Gastrocnemius medialis (tissue), 4 donors: ENCODE data around the gene CLDN22. TPM values are rescaled to one million over a fixed set of nuclear protein-coding genes. Genes with fewer than 3 reads are reported as not detected.

Experiments used
- ATAC-seq, 2 donors: fragments of 150-250 bp; one replicate each; pipeline ENCODE4 v1.9.1; 2016
- DNase-seq, 2 donors: peaks; one replicate each; pipeline ENCODE4 v3.0.0-alpha.2; 2019
- H3K27ac ChIP-seq, 4 donors: fragments of 200-600 bp; sonication (generic); 1 replicate in 1 of 4; 2 replicates in 3 of 4; pipeline ENCODE4 v1.5.1; 2016 to 2018; ENCODE audit warnings: mild to moderate bottlenecking in 2 of 4, moderate library complexity in 1 of 4
- H3K27me3 ChIP-seq, 3 donors: fragments of 200-600 bp; sonication (generic) in 2 of 3; 1 replicate in 1 of 3; 2 replicates in 2 of 3; pipeline versions ENCODE4 v1.5.1 to v1.6.0; 2016 to 2019; ENCODE audit warnings: mild to moderate bottlenecking in 1 of 3, moderate library complexity in 1 of 3
- H3K36me3 ChIP-seq, 2 donors: fragments of 200-600 bp; sonication (generic) in 1 of 2; one replicate each; pipeline ENCODE4 v1.5.1; 2017 to 2018
- H3K4me1 ChIP-seq, 2 donors: fragments of 200-600 bp; sonication (generic) in 1 of 2; one replicate each; pipeline ENCODE4 v1.5.1; 2016 to 2017; ENCODE audit warnings: mild to moderate bottlenecking in 2 of 2
- H3K4me3 ChIP-seq, 4 donors: fragments of 200-600 bp; sonication (generic) in 3 of 4; 1 replicate in 1 of 4; 2 replicates in 3 of 4; pipeline ENCODE4 v1.5.1; 2016 to 2019; ENCODE audit warnings: mild to moderate bottlenecking in 2 of 4
- H3K9me3 ChIP-seq, 3 donors: fragments of 200-600 bp; sonication (generic) in 2 of 3; 1 replicate in 1 of 3; 2 replicates in 2 of 3; pipeline ENCODE4 v1.5.1; 2016 to 2019
- CTCF ChIP-seq, 5 experiments: fragments of 450-650 bp in 3 of 5; fragments of 200-600 bp in 2 of 5; sonication (generic) in 2 of 5; IDR thresholded peaks in 4 of 5; conservative IDR thresholded peaks in 1 of 5; 1 replicate in 4 of 5; 2 replicates in 1 of 5; pipeline ENCODE4 v1.5.1; 2016 to 2019; ENCODE audit warnings: antibody characterized with exemption in 5 of 5, mild to moderate bottlenecking in 3 of 5, moderate library complexity in 3 of 5
- POLR2A ChIP-seq, 2 donors: fragments of 450-650 bp; IDR thresholded peaks; one replicate each; pipeline ENCODE4 v1.6.1; 2017; ENCODE audit warnings: antibody characterized with exemption in 2 of 2, mild to moderate bottlenecking in 2 of 2, moderate library complexity in 2 of 2
- in situ Hi-C, 4 donors: fragments of 200-750 bp; cut with MboI; loops; one replicate each; pipeline versions ENCODE4 v1.15.0 to v1.8.0; 2017; ENCODE audit warnings: low sequenced_read_pairs in 4 of 4
- intact Hi-C: fragments of 100-400 bp; cut with DNase I; formaldehyde crosslinking; loops from one replicate; pipeline ENCODE4 v1.15.1; 2023; ENCODE audit warnings: low total_unique reads
- total RNA-seq, 4 donors: library from RNA; depleted of rRNA; stranded (reverse); fragments of >200 nt; gene quantifications; one replicate each; pipeline versions ENCODE4 v1.1.0 to v1.2.3, GENCODE V29; 2016

The CLDN22 gene
- total RNA-seq, result not detected

GRCh38 chr4:183320211-183321059 is at the start of gene CLDN22:
Gene CLDN22 (minus strand): TSS chr4:183320276. CDS start chr4:183320218, 58 bp downstream.
- H3K27me3 ChIP-seq, result no peaks in the 10 kb centered on the region
- no peaks in the 10 kb centered on the region for H3K36me3 ChIP-seq
- H3K4me3 ChIP-seq, result no peak within 1 kb of the TSS
- DNase-seq, result no peak
- in situ Hi-C loops (loop anchor here in 1 of 4 donors (25.0 kb wide), 1 partner anchor 92 kb away; no protein-coding TSS in a partner anchor), intact Hi-C loops (no loop called here)
- no peaks in the 10 kb centered on the region for H3K9me3 ChIP-seq
- TF ChIP-seq POLR2A (IDR thresholded peaks at IDR 0.05), result no peak
- TF ChIP-seq CTCF (IDR thresholded peaks at IDR 0.05 in 4 of 5, conservative IDR thresholded peaks at IDR 0.05 in 1 of 5), result no peak
- H3K4me1 ChIP-seq, result no peaks in the 10 kb centered on the region
- no peak within 1 kb of the TSS for H3K27ac ChIP-seq
- ATAC-seq, result no peak

GRCh38 chr4:183369073-183369472 is 49.0 kb upstream of the CLDN22 start:
- Histone ChIP-seq H3K4me3 (no peak overlapping the region), H3K27me3 (no peaks in the 10 kb centered on the region), H3K9me3 (no peaks in the 10 kb centered on the region), H3K36me3 (no peaks in the 10 kb centered on the region), H3K27ac (no peak overlapping the region), H3K4me1 (no peaks in the 10 kb centered on the region)
- no peak for DNase-seq
- in situ Hi-C loops, result no loop called here
- TF ChIP-seq CTCF (IDR thresholded peaks at IDR 0.05 in 4 of 5, conservative IDR thresholded peaks at IDR 0.05 in 1 of 5), result no peak
- TF ChIP-seq POLR2A (IDR thresholded peaks at IDR 0.05), result no peak
- ATAC-seq, result no peak
- intact Hi-C loops, result no loop called here

GRCh38 chr4:183366206-183366835 is 46.2 kb upstream of the CLDN22 start:
- Histone ChIP-seq H3K27ac (no peak overlapping the region), H3K27me3 (no peaks in the 10 kb centered on the region), H3K36me3 (no peaks in the 10 kb centered on the region), H3K9me3 (no peaks in the 10 kb centered on the region), H3K4me3 (no peak overlapping the region), H3K4me1 (no peaks in the 10 kb centered on the region)
- no peak for TF ChIP-seq POLR2A (IDR thresholded peaks at IDR 0.05)
- TF ChIP-seq CTCF (IDR thresholded peaks at IDR 0.05 in 4 of 5, conservative IDR thresholded peaks at IDR 0.05 in 1 of 5), result no peak
- intact Hi-C loops (no loop called here), in situ Hi-C loops (no loop called here)
- ATAC-seq (no peak), DNase-seq (no peak)

- in situ Hi-C loops, result no loop called here
- H3K27ac ChIP-seq, result no peak overlapping the region
- no peak for ATAC-seq
Observed at GRCh38 chr4:183364025-183364424, 43.9 kb upstream of the CLDN22 start.

More at GRCh38 chr4:183364025-183364424, 43.9 kb upstream of the CLDN22 start:
- DNase-seq, result no peak
- Histone ChIP-seq H3K4me3 (no peak overlapping the region), H3K27me3 (no peaks in the 10 kb centered on the region), H3K4me1 (no peaks in the 10 kb centered on the region), H3K36me3 (no peaks in the 10 kb centered on the region), H3K9me3 (no peaks in the 10 kb centered on the region)
- TF ChIP-seq CTCF (IDR thresholded peaks at IDR 0.05 in 4 of 5, conservative IDR thresholded peaks at IDR 0.05 in 1 of 5) (no peak), POLR2A (IDR thresholded peaks at IDR 0.05) (no peak)
- intact Hi-C loops, result no loop called here
